HG02588 (cell line): Measurements from ENCODE around the gene LSS.

Source experiments
- ATAC-seq: cut with Tn5 transposase; IDR thresholded peaks from one replicate; pipeline ENCODE4 v1.9.1; 2021; ENCODE audit warnings: mild to moderate bottlenecking, moderate library complexity; ENCODE audit not compliant: unreplicated experiment

LSS gene

GRCh38 chr21:46219591-46220239 lies 8.9 kb downstream of the LSS start:
- no peak for ATAC-seq

GRCh38 chr21:46218906-46219590 lies 9.5 kb downstream of the LSS start:
- no peak for ATAC-seq

GRCh38 chr21:46217511-46218196 lies 10.9 kb downstream of the LSS start:
- ATAC-seq, result no peak

GRCh38 chr21:46216132-46216747 lies 12.3 kb downstream of the LSS start:
- ATAC-seq, result no peak

GRCh38 chr21:46215436-46216131 lies 13.0 kb downstream of the LSS start:
- ATAC-seq, result no peak

- no peak for ATAC-seq
Observed at GRCh38 chr21:46214478-46215340, 13.9 kb downstream of the LSS start.

- ATAC-seq, result no peak
Observed at GRCh38 chr21:46213620-46214286, 14.8 kb downstream of the LSS start.

GRCh38 chr21:46212721-46213484 lies 15.7 kb downstream of the LSS start:
- no peak for ATAC-seq

- no peak for ATAC-seq
Observed at GRCh38 chr21:46211786-46212720, 16.5 kb downstream of the LSS start.

GRCh38 chr21:46211376-46211775 lies 17.2 kb downstream of the LSS start:
- ATAC-seq, result no peak

- ATAC-seq, result no peak
Observed at GRCh38 chr21:46210378-46211136, 18.0 kb downstream of the LSS start.

GRCh38 chr21:46208761-46209721 lies 19.5 kb downstream of the LSS start:
- no peak for ATAC-seq

GRCh38 chr21:46207920-46208591 lies 20.5 kb downstream of the LSS start:
- ATAC-seq, result no peak

GRCh38 chr21:46207006-46207919 lies 21.3 kb downstream of the LSS start:
- no peak for ATAC-seq
